Natural killer cell treated with Interleukin-12 subunit alpha and Interleukin-12 subunit beta and Interleukin-15 and Interleukin-18, amount 100 ng/mL, for 72 hours (primary cell): Measurements from ENCODE around the gene GDNF. TPM values are rescaled to one million over a fixed set of nuclear protein-coding genes. Genes with fewer than 3 reads are reported as not detected.

Experiments
- ATAC-seq, 2 donors: fragments of 150-1000 bp; cut with Tn5 transposase in 1 of 2; sonication (Bioruptor Pico), chemical (Tn5 transposase) in 1 of 2; 2 replicates each; pipeline ENCODE4 v1.10.0; 2021
- DNase-seq: peaks from one replicate; pipeline ENCODE4 v3.0.0; 2022; ENCODE audit warnings: low spot score
- H3K27ac Mint-ChIP-seq, 2 donors: 1 replicate in 1 of 2; 2 replicates in 1 of 2; pipeline ENCODE4 v1.8.0; 2022; ENCODE audit warnings: mixed read lengths in 2 of 2, mild to moderate bottlenecking in 1 of 2, moderate library complexity in 1 of 2
- H3K27me3 Mint-ChIP-seq, 2 donors: 1 replicate in 1 of 2; 2 replicates in 1 of 2; pipeline ENCODE4 v1.8.0; 2022; ENCODE audit warnings: mixed read lengths in 2 of 2
- H3K36me3 Mint-ChIP-seq: one replicate; pipeline ENCODE4 v1.8.0; 2022; ENCODE audit warnings: mixed read lengths
- H3K4me1 Mint-ChIP-seq, 2 donors: 1 replicate in 1 of 2; 2 replicates in 1 of 2; pipeline ENCODE4 v1.8.0; 2022; ENCODE audit warnings: low read depth in 2 of 2, mixed read lengths in 2 of 2, mild to moderate bottlenecking in 1 of 2
- H3K4me3 Mint-ChIP-seq: one replicate; pipeline ENCODE4 v1.8.0; 2022; ENCODE audit warnings: mixed read lengths
- H3K9me3 Mint-ChIP-seq: 2 replicates; pipeline ENCODE4 v1.8.0; 2022; ENCODE audit warnings: mixed read lengths
- total RNA-seq, 2 donors: library from RNA; stranded (reverse); gene quantifications; one replicate each; pipeline ENCODE4 v1.2.3, GENCODE V29; 2022

GDNF gene
- total RNA-seq, 2 donors from 2014 or later = not detected

- Mint-ChIP-seq H3K4me1 (no peaks in the 10 kb centered on the region), H3K36me3 (peaks cover 18% of the 10 kb centered on the region), H3K9me3 (peaks cover 7% of the 10 kb centered on the region), H3K27me3 (peaks cover 0 to 7% of the 10 kb centered on the region in 2 donors), H3K4me3 (no peak overlapping the region), H3K27ac (no peak overlapping the region)
- ATAC-seq (no peak), DNase-seq (no peak)
Measured at GRCh38 chr5:37773809-37774208, 66.0 kb downstream of the GDNF start.

DNA sequence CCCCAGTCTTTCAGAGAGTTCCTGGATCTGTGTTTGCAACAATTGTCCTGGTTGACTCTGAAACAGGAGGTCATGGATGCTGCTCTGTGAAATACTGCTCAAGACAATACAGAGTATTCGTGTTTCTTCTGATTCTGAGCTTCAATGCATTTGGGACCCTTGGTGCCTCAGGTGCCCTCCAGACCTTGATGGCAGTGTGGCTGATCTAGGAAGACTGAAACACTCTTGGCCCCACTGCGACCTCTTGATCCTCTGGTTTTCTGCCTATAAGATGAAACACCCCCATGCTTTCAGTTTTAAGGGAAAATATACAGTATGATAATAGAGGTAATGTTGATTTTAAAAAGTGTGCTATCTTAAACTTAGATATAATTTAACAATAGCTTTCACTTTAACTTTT is 67.6 kb downstream of the GDNF start:
- H3K36me3 Mint-ChIP-seq = peaks cover 18% of the 10 kb centered on the region
- ATAC-seq (no peak), DNase-seq (no peak)
- H3K4me1 Mint-ChIP-seq = no peaks in the 10 kb centered on the region
- H3K4me3 Mint-ChIP-seq = no peak overlapping the region
- no peak overlapping the region for H3K27ac Mint-ChIP-seq
- H3K9me3 Mint-ChIP-seq = peaks cover 7% of the 10 kb centered on the region
- H3K27me3 Mint-ChIP-seq = peaks cover 0 to 7% of the 10 kb centered on the region in 2 donors

- Mint-ChIP-seq H3K4me1 (no peaks in the 10 kb centered on the region), H3K36me3 (peaks cover 18% of the 10 kb centered on the region), H3K27ac (no peak overlapping the region), H3K27me3 (peaks cover 0 to 7% of the 10 kb centered on the region in 2 donors), H3K4me3 (no peak overlapping the region), H3K9me3 (peaks cover 7% of the 10 kb centered on the region)
- DNase-seq (no peak), ATAC-seq (no peak)
Measured at GRCh38 chr5:37771731-37772130, 68.1 kb downstream of the GDNF start.

DNA sequence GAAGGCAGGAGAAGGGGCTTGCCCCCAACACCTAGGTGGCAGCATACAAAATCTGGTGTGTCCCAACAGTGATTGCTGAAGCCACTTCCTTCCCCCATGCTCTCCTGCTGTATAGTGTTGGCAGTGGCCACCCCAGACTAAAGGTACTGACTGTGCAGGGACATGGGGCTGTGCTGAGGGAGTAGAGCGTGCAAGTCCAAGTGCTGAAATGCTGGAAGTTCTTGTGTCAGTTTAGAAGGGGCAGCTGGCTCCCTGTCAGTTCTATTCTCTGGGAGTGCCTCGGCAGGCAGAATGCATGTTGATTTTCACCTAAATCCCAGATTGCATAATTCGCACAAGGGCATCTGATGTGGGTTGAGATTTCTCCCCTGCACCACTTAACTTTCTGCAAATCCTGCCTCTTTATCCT is 68.6 kb downstream of the GDNF start:
- DNase-seq (no peak), ATAC-seq (no peak)
- Mint-ChIP-seq H3K27ac (no peak overlapping the region), H3K27me3 (peaks cover 0 to 7% of the 10 kb centered on the region in 2 donors), H3K36me3 (peaks cover 18% of the 10 kb centered on the region), H3K4me3 (no peak overlapping the region), H3K4me1 (no peaks in the 10 kb centered on the region), H3K9me3 (peaks cover 7% of the 10 kb centered on the region)

- no peak for ATAC-seq
- Mint-ChIP-seq H3K4me1 (no peaks in the 10 kb centered on the region), H3K9me3 (peaks cover 7% of the 10 kb centered on the region), H3K27me3 (peaks cover 0 to 7% of the 10 kb centered on the region in 2 donors), H3K36me3 (peaks cover 16% of the 10 kb centered on the region), H3K4me3 (no peak overlapping the region), H3K27ac (no peak overlapping the region)
- no peak for DNase-seq
Measured at GRCh38 chr5:37770786-37771185, 69.1 kb downstream of the GDNF start.

DNA sequence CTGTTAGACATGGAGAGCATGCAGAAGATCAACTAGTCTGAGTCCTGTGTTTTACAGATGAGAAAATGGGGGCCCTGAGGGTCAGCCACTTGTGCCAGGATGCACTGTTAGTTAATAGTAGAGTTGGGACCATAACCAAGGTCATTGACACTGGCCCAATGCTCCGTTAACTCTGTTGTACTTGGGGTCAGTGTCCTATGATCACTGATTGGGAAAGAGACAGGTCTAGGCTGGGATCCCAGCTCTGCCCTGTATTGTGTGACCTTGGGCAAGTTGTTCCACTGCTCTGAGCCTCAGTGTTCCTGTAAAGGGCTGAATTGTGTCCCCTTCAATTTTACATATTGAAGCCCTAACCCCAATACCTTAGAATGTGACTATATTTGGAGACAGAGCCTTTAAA is 70.0 kb downstream of the GDNF start:
- peaks cover 0 to 7% of the 10 kb centered on the region in 2 donors for H3K27me3 Mint-ChIP-seq
- H3K36me3 Mint-ChIP-seq = peaks cover 8% of the 10 kb centered on the region
- H3K4me1 Mint-ChIP-seq = no peaks in the 10 kb centered on the region
- H3K4me3 Mint-ChIP-seq = no peak overlapping the region
- peaks cover 4% of the 10 kb centered on the region for H3K9me3 Mint-ChIP-seq
- DNase-seq (no peak), ATAC-seq (no peak)
- no peak overlapping the region for H3K27ac Mint-ChIP-seq

DNA sequence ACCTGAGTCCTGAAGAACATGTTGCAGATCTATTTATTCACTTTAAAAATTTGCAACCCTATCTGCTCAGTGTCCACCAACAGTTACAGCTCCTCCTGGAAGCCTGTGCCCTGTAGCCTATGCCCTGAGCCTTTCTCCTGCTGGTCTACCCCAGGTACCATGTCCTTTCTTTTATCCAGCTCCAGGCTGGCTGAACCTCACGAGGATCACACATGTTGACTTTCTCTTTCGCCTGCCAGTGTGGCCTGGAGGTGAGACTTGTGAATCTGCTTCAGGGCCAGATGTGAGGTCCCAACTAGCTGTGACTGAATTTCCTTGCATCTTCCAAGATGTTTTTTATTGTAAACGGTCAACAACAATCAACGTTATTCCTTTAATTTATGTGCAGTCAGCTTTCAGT is 70.7 kb downstream of the GDNF start:
- Mint-ChIP-seq H3K36me3 (peaks cover 7% of the 10 kb centered on the region), H3K9me3 (peaks cover 3% of the 10 kb centered on the region), H3K4me3 (no peak overlapping the region), H3K27ac (no peak overlapping the region), H3K4me1 (no peaks in the 10 kb centered on the region), H3K27me3 (peaks cover 0 to 7% of the 10 kb centered on the region in 2 donors)
- no peak for ATAC-seq
- no peak for DNase-seq

DNA sequence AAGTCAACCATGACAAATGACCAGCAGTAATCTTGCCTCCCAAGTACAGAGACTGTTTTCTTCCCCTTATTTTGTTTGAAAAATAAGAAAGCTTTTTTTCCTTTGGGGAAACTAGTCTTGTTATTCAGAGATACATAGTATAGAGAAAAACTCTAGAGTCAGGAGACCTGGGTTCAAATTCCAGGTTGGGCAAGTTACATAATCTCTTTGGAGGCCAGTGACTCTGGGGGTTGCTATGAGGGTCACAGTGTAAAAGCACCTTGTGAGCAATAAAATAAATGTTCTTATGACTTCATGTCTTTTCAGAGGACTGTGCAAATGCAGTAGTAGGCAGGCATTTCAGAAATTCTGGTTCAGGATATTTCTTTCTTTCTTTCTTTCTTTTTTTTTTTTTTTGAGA is 71.5 kb downstream of the GDNF start:
- H3K4me3 Mint-ChIP-seq = no peak overlapping the region
- H3K36me3 Mint-ChIP-seq = peaks cover 2% of the 10 kb centered on the region
- no peaks in the 10 kb centered on the region for H3K4me1 Mint-ChIP-seq
- peaks cover 0 to 7% of the 10 kb centered on the region in 2 donors for H3K27me3 Mint-ChIP-seq
- DNase-seq (no peak), ATAC-seq (no peak)
- H3K27ac Mint-ChIP-seq = no peak overlapping the region
- no peaks in the 10 kb centered on the region for H3K9me3 Mint-ChIP-seq

GRCh38 chr5:37767961-37768360 is 71.9 kb downstream of the GDNF start:
- H3K4me1 Mint-ChIP-seq = no peaks in the 10 kb centered on the region
- no peak for ATAC-seq

DNA sequence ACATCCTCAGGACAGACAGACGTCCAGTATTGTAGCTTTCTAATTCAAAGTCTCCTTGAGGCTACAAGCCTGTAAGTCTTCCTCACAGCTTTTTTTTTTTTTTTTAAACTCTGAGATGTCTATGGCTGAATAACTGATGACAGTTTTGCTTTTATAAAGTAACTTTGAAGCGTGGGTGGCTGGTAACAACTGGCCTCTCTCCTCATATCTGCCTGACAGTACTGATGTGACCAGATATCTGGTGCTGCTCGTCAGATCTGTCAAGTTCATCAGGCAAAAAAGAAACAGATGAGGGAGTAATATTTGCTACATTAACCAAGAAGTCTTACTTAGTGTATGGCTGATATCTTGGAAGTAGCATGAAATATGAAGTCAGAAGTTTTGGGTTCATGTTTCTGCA is 72.6 kb downstream of the GDNF start:
- no peaks in the 10 kb centered on the region for H3K4me1 Mint-ChIP-seq
- H3K27ac Mint-ChIP-seq = no peak overlapping the region
- no peak overlapping the region for H3K4me3 Mint-ChIP-seq
- H3K9me3 Mint-ChIP-seq = no peaks in the 10 kb centered on the region
- no peak for DNase-seq
- peaks cover 0 to 7% of the 10 kb centered on the region in 2 donors for H3K27me3 Mint-ChIP-seq
- no peaks in the 10 kb centered on the region for H3K36me3 Mint-ChIP-seq
- ATAC-seq = no peak

More at GRCh38 chr5:37767961-37768360, 71.9 kb downstream of the GDNF start:
- Mint-ChIP-seq H3K36me3 (no peaks in the 10 kb centered on the region), H3K27ac (no peak overlapping the region), H3K27me3 (peaks cover 0 to 7% of the 10 kb centered on the region in 2 donors), H3K4me3 (no peak overlapping the region), H3K9me3 (no peaks in the 10 kb centered on the region)
- no peak for DNase-seq
